Lower lobe of right lung (tissue), 2 donors: Measurements from ENCODE around the gene LENG8. TPM values are rescaled to one million over a fixed set of nuclear protein-coding genes. Genes with fewer than 3 reads are reported as not detected.

Experiments
- ATAC-seq, 2 donors: fragments of 200-7000 bp; cut with Tn5 transposase; one replicate each; pipeline ENCODE4 v1.9.1; 2020 to 2022; ENCODE audit warnings: mild to moderate bottlenecking in 2 of 2, moderate library complexity in 2 of 2
- DNase-seq: peaks from one replicate; pipeline ENCODE4 v3.0.0-alpha.2; 2020
- H3K27ac ChIP-seq: fragments of 200-600 bp; one replicate; pipeline ENCODE4 v1.8.0; 2022
- H3K27me3 ChIP-seq: fragments of 200-600 bp; one replicate; pipeline ENCODE4 v1.8.0; 2022; ENCODE audit warnings: low read depth
- H3K36me3 ChIP-seq: fragments of 200-600 bp; one replicate; pipeline ENCODE4 v1.8.0; 2022; ENCODE audit warnings: mild to moderate bottlenecking
- H3K4me1 ChIP-seq: fragments of 200-600 bp; one replicate; pipeline ENCODE4 v1.8.0; 2022
- H3K4me3 ChIP-seq: fragments of 200-600 bp; one replicate; pipeline ENCODE4 v1.8.0; 2022; ENCODE audit warnings: mild to moderate bottlenecking
- H3K9me3 ChIP-seq: fragments of 200-600 bp; one replicate; pipeline ENCODE4 v1.8.0; 2022
- intact Hi-C: fragments of 100-400 bp; cut with DNase I; formaldehyde crosslinking; loops from one replicate; pipeline ENCODE4 v1.11.0; 2022
- long read RNA-seq: library from polyadenylated mRNA; unstranded; transcript quantifications from one replicate; pipeline ENCODE4 v2.0.0, GENCODE V29; 2021
- total RNA-seq: library from RNA; stranded (reverse); fragmentation: NEBNext Ultra II Directional; extraction: Animal tissue kit (Norgen Biotek cat#: 25700); gene quantifications from one replicate; pipeline ENCODE4 v1.2.1, GENCODE V29; 2021
- TF ChIP-seq, protein P1 (sequence below): fragments of 200-600 bp; IDR thresholded peaks from one replicate; pipeline ENCODE4 v1.8.0; 2022; ENCODE audit warnings: antibody characterized with exemption, mild to moderate bottlenecking
- donor health status: DM: no; HTN: yes; CAD: no; lungs with severe emphysema.

Gene LENG8
- 183 TPM for total RNA-seq
- long read RNA-seq, partial matches to known transcripts: 15 of 81 reads
- long read RNA-seq, other reads (novel, unspliced or antisense): 65 of 81 reads

DNA sequence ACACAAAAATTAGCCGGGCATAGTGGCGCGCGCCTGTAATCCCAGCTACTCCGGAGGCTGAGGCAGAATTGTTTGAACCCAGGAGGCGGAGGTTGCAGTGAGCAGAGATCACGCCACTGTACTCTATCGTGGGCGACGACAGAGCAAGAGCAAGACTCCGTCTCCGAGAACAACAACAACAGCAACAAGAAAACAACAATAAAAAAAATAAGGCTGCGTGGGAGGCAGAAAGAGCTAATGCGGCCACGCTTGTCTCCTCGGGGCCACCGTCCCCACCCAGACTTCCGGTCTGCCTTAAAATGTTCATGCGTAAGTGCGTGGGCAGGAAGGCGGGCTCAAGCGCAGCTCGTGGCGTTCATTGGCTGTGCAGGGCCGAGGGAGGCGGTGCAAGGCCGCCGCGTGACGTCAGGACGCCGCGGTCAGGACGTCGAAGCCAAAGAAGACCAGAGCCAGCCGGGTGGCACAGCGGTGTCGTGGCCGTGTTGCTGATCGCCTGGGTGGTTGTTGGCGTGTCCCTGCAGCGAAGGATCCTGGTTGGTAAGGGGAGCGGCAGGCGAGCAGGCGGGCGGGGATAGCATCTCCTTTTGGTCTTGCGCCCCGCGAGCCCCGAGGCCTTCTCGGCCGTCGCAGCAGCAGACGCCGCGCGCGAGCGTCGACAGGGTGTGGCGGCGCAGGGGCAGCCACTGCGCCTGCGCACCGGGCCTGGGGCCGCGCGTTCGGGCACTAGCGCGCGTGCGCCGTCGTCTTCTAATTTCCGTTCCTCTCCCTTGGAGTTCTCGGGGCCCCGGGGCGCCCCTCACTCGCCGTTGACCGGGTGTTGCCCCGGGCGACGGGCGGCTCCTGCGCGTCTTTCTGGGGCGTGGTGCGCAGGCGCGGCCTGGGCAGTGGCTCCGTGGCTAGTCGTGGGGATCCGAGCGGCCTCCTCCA lies at the start of gene LENG8:
TSS of gene LENG8 (plus strand) at position 426 of the 927 bp plus-strand sequence. CDS start 2,146 bp downstream, outside the sequence.
- peak; percentile 98 for ATAC-seq
- TF ChIP-seq, protein P1, sequence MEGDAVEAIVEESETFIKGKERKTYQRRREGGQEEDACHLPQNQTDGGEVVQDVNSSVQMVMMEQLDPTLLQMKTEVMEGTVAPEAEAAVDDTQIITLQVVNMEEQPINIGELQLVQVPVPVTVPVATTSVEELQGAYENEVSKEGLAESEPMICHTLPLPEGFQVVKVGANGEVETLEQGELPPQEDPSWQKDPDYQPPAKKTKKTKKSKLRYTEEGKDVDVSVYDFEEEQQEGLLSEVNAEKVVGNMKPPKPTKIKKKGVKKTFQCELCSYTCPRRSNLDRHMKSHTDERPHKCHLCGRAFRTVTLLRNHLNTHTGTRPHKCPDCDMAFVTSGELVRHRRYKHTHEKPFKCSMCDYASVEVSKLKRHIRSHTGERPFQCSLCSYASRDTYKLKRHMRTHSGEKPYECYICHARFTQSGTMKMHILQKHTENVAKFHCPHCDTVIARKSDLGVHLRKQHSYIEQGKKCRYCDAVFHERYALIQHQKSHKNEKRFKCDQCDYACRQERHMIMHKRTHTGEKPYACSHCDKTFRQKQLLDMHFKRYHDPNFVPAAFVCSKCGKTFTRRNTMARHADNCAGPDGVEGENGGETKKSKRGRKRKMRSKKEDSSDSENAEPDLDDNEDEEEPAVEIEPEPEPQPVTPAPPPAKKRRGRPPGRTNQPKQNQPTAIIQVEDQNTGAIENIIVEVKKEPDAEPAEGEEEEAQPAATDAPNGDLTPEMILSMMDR: no peak
- Histone ChIP-seq H3K27ac (peak within 1 kb of the TSS; percentile 90), H3K36me3 (peaks cover 51% of the 10 kb centered on the region), H3K4me3 (peak within 1 kb of the TSS; percentile 78), H3K27me3 (no peaks in the 10 kb centered on the region), H3K9me3 (no peaks in the 10 kb centered on the region), H3K4me1 (peaks cover 43% of the 10 kb centered on the region)
- intact Hi-C loops: no loop called here
- DNase-seq: peak; percentile 99

DNA sequence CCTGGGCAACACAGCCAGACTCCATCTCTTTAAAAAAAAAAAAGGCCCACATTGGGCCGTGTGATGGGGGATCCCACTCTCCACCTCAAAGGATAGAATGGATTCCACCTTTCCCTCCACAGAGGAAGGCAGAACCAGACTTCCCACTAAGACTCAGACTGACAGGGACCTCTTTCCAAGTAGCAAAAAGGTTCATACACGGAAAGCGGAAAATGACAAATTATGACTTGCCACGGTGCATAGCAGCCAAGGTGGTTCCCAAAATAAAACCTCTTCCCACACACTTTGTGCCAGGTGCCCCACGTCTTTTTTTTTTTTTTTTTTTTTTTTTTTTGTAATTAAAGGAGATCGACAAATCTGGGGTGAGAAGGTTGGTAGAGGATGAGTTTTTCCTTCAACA lies 48.1 kb upstream of the LENG8 start:
- no peaks in the 10 kb centered on the region for H3K36me3 ChIP-seq
- TF ChIP-seq, protein P1: no peak
- DNase-seq: no peak
- no peaks in the 10 kb centered on the region for H3K9me3 ChIP-seq
- no peak overlapping the region for H3K4me3 ChIP-seq
- ATAC-seq: no peak
- peaks cover 6% of the 10 kb centered on the region for H3K27me3 ChIP-seq
- intact Hi-C loops: no loop called here
- no peak overlapping the region for H3K27ac ChIP-seq
- H3K4me1 ChIP-seq: no peaks in the 10 kb centered on the region

DNA sequence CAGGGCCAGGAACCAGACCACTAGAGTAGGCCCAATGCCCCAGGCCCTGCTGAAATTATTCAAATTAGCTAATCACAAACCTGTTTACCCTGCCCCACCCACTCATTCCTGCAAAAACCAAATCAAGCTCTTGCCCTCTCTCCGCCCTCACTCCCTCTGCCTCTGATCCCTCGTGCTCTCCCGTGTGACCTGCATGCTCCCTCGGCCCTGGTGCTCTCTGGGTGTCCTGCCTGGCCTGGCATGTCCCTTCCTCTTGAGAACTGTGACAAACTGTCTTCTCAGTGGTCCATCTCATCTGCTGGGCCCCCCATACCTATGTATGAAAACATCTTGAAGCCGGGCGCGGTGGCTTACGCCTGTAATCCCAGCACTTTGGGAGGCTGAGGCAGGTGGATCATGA lies 45.9 kb upstream of the LENG8 start:
- TF ChIP-seq, protein P1: no peak
- H3K4me1 ChIP-seq: no peaks in the 10 kb centered on the region
- intact Hi-C loops: no loop called here
- H3K9me3 ChIP-seq: no peaks in the 10 kb centered on the region
- H3K36me3 ChIP-seq: no peaks in the 10 kb centered on the region
- no peaks in the 10 kb centered on the region for H3K27me3 ChIP-seq
- no peak for ATAC-seq
- H3K4me3 ChIP-seq: no peak overlapping the region
- no peak overlapping the region for H3K27ac ChIP-seq
- no peak for DNase-seq

DNA sequence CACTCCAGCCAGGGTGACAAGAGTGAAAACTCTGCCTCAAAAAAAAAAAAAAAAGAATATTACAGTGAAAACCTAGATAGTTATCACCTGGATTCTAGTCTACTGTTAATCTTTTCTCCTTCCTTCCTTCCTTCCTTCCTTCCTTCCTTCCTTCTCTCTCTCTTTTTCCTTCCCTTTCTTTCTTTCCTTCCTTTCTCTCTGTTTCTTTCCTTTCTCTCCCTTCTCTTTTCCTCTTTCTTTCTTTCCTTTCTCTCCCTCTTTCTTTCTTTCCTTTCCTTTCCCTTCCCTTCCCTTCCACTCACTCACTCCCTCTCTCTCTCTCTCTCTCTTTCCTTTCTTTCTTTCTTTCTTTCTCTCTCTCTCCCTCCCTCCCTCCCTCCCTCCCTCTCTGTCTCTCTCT lies 43.4 kb upstream of the LENG8 start:
- TF ChIP-seq, protein P1: no peak
- Histone ChIP-seq H3K4me3 (no peak overlapping the region), H3K9me3 (no peaks in the 10 kb centered on the region), H3K27ac (no peak overlapping the region), H3K4me1 (no peaks in the 10 kb centered on the region), H3K36me3 (no peaks in the 10 kb centered on the region), H3K27me3 (no peaks in the 10 kb centered on the region)
- intact Hi-C loops: no loop called here
- ATAC-seq (no peak), DNase-seq (no peak)

DNA sequence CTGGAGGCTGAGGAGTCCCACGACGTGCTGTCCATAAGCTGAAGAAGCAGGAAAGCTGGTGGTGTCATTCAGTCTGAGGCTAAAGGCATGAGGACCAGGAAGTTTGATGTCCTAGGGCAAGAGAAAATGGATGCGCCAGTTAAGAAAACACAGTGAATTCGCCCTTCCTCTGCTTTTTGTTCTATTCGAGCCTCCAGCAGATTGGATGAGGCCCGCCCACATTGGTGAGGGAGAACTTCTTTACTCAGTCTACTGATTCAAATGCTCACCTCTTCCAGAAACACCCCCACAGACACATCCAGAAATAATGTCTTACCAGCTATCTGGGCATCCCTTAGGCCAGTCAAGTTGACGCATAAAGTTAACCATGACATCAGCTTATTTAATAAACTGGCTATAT lies 41.2 kb upstream of the LENG8 start:
- TF ChIP-seq, protein P1: no peak
- no peaks in the 10 kb centered on the region for H3K4me1 ChIP-seq
- ATAC-seq (no peak), DNase-seq (no peak)
- no peaks in the 10 kb centered on the region for H3K9me3 ChIP-seq
- intact Hi-C loops: no loop called here
- no peak overlapping the region for H3K4me3 ChIP-seq
- peaks cover 4% of the 10 kb centered on the region for H3K27me3 ChIP-seq
- H3K36me3 ChIP-seq: no peaks in the 10 kb centered on the region
- H3K27ac ChIP-seq: no peak overlapping the region
